Glutamatergic neuron (in vitro differentiated cells): ENCODE measurements around the gene SMARCA2. TPM values are rescaled to one million over a fixed set of nuclear protein-coding genes. Genes with fewer than 3 reads are reported as not detected.

Experiments
- DNase-seq: peaks from one replicate; pipeline ENCODE4 v3.0.0; 2022
- H3K27ac Mint-ChIP-seq: one replicate; pipeline ENCODE4 v1.8.0; 2020; ENCODE audit warnings: mild to moderate bottlenecking, mixed read lengths, inconsistent platforms; ENCODE audit not compliant: unreplicated experiment
- H3K27me3 Mint-ChIP-seq: one replicate; pipeline ENCODE4 v1.8.0; 2020; ENCODE audit warnings: mild to moderate bottlenecking, moderate library complexity, mixed read lengths, inconsistent platforms; ENCODE audit not compliant: unreplicated experiment
- H3K36me3 Mint-ChIP-seq: one replicate; pipeline ENCODE4 v1.8.0; 2020; ENCODE audit warnings: mild to moderate bottlenecking, mixed read lengths, inconsistent platforms; ENCODE audit not compliant: unreplicated experiment
- H3K4me1 Mint-ChIP-seq: one replicate; pipeline ENCODE4 v1.8.0; 2020; ENCODE audit warnings: mild to moderate bottlenecking, low read depth, mixed read lengths, inconsistent platforms; ENCODE audit not compliant: unreplicated experiment
- H3K4me3 Mint-ChIP-seq: one replicate; pipeline ENCODE4 v1.8.0; 2020; ENCODE audit warnings: mild to moderate bottlenecking, mixed read lengths, inconsistent platforms; ENCODE audit not compliant: unreplicated experiment
- H3K9me3 Mint-ChIP-seq: one replicate; pipeline ENCODE4 v1.8.0; 2020; ENCODE audit warnings: mild to moderate bottlenecking, moderate library complexity, mixed read lengths, inconsistent platforms; ENCODE audit not compliant: unreplicated experiment
- CTCF ChIP-seq: fragments of 200-600 bp; sonication (generic); IDR thresholded peaks from one replicate; pipeline ENCODE4 v1.5.0; 2021; ENCODE audit not compliant: partially characterized antibody, unreplicated experiment
- total RNA-seq: library from RNA; stranded (reverse); fragmentation: NEBNext Ultra II Directional; extraction: Animal tissue kit (Norgen Biotek cat#: 25700); gene quantifications from one replicate; pipeline ENCODE4 v1.2.1, GENCODE V29; 2021; ENCODE audit not compliant: unreplicated experiment

The SMARCA2 gene
- total RNA-seq, 1 donor from 2014 or later: 14.5 TPM

GRCh38 chr9:2196757-2197156 is 181.6 kb downstream of the SMARCA2 start:
- no peak for TF ChIP-seq CTCF
- Mint-ChIP-seq H3K4me3 (no peak overlapping the region), H3K27ac (no peak overlapping the region), H3K4me1 (no peaks in the 10 kb centered on the region), H3K36me3 (peaks cover 19% of the 10 kb centered on the region), H3K9me3 (peaks cover 6% of the 10 kb centered on the region), H3K27me3 (no peaks in the 10 kb centered on the region)
- DNase-seq: no peak

GRCh38 chr9:2198956-2199635 is 183.9 kb downstream of the SMARCA2 start:
- peaks cover 6% of the 10 kb centered on the region for H3K9me3 Mint-ChIP-seq
- H3K27me3 Mint-ChIP-seq: no peaks in the 10 kb centered on the region
- H3K4me3 Mint-ChIP-seq: no peak overlapping the region
- no peaks in the 10 kb centered on the region for H3K4me1 Mint-ChIP-seq
- H3K36me3 Mint-ChIP-seq: peaks cover 20% of the 10 kb centered on the region
- DNase-seq: no peak
- no peak overlapping the region for H3K27ac Mint-ChIP-seq
- TF ChIP-seq CTCF: no peak

GRCh38 chr9:2199999-2200796 is 185.1 kb downstream of the SMARCA2 start:
- no peak overlapping the region for H3K4me3 Mint-ChIP-seq
- no peak for TF ChIP-seq CTCF
- H3K27me3 Mint-ChIP-seq: no peaks in the 10 kb centered on the region
- H3K27ac Mint-ChIP-seq: no peak overlapping the region
- no peak for DNase-seq
- H3K36me3 Mint-ChIP-seq: peaks cover 20% of the 10 kb centered on the region
- peaks cover 6% of the 10 kb centered on the region for H3K9me3 Mint-ChIP-seq
- H3K4me1 Mint-ChIP-seq: no peaks in the 10 kb centered on the region

GRCh38 chr9:2208465-2208864 is 193.3 kb downstream of the SMARCA2 start:
- Mint-ChIP-seq H3K36me3 (no peaks in the 10 kb centered on the region), H3K27ac (no peak overlapping the region), H3K9me3 (peaks cover 2% of the 10 kb centered on the region), H3K4me3 (no peak overlapping the region), H3K27me3 (no peaks in the 10 kb centered on the region), H3K4me1 (no peaks in the 10 kb centered on the region)
- TF ChIP-seq CTCF: no peak
- no peak for DNase-seq

- peaks cover 2% of the 10 kb centered on the region for H3K9me3 Mint-ChIP-seq
- TF ChIP-seq CTCF: no peak
- no peaks in the 10 kb centered on the region for H3K27me3 Mint-ChIP-seq
- no peak overlapping the region for H3K4me3 Mint-ChIP-seq
- H3K27ac Mint-ChIP-seq: no peak overlapping the region
- DNase-seq: no peak
- H3K36me3 Mint-ChIP-seq: no peaks in the 10 kb centered on the region
- no peaks in the 10 kb centered on the region for H3K4me1 Mint-ChIP-seq
Observed at GRCh38 chr9:2208991-2209390, 193.8 kb downstream of the SMARCA2 start.
